CD4-positive, alpha-beta T cell treated with Interleukin-4 for 4 hours (primary cell): ENCODE results near the gene PKLR.
"Not testable (repeated sequence)": the region's sequence is repeated elsewhere in the genome, so short reads cannot be mapped to it uniquely, and the experiment has no call there.

Experiments used
- DNase-seq: peaks from one replicate; pipeline ENCODE4 v3.0.0-alpha.2; 2020

Gene PKLR

DNA sequence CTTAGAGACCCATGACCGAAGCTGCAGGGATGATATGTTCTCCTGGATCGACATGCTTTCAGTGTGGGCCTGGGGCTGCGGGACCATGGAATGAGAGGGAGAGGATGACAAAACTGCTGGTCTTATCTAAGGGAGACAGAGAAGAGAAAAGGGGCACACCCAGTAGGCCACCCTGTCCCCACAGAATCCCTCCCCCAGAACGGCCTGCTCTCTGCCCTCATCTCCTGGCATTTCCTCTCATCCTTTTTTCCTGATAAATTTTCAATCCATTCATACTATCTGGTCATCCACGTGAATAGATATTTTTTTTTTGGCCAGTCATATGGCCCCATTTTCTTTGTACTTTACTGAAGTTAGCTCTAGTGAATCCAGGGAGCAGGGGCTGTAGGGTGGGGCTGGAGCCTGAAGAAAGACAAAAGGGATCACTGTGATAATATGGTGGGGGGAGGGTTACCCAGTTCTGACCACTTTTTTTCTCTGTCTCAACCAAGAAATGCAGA lies at the start of gene PKLR:
Gene PKLR (minus strand): TSS at position 97 of the 500 bp plus-strand sequence. CDS start 43 bp downstream, at position 54.
- no peak for DNase-seq

DNA sequence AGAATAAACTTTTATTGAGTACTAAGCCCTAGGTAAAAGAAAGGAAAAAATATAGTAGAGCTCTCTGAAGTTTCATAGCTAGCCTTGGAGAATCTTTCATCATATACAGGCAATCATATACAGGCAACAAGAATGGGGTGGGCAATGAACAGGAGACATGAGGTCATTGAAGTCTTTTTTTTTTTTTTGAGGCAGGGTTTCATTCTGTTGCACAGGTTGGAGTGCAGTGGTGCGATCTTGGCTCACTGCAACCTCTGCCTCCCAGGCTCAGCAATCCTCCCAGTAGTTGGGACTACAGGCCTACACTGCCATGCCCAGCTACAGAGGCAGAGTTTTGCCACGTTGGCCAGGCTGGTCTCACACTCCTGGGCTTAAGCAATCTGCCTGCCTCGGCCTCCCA lies 41.6 kb upstream of the PKLR start:
- DNase-seq, result no peak

- DNase-seq, result no peak
Measured at GRCh38 chr1:155339515-155340097, 38.4 kb upstream of the PKLR start.

- DNase-seq, result no peak
Measured at GRCh38 chr1:155334962-155335361, 33.7 kb upstream of the PKLR start.

GRCh38 chr1:155329980-155330598 lies 28.9 kb upstream of the PKLR start:
- no peak for DNase-seq

- DNase-seq, result not testable (repeated sequence)
Measured at GRCh38 chr1:155328856-155329255, 27.6 kb upstream of the PKLR start.

GRCh38 chr1:155327981-155328380 lies 26.7 kb upstream of the PKLR start:
- DNase-seq, result no peak

DNA sequence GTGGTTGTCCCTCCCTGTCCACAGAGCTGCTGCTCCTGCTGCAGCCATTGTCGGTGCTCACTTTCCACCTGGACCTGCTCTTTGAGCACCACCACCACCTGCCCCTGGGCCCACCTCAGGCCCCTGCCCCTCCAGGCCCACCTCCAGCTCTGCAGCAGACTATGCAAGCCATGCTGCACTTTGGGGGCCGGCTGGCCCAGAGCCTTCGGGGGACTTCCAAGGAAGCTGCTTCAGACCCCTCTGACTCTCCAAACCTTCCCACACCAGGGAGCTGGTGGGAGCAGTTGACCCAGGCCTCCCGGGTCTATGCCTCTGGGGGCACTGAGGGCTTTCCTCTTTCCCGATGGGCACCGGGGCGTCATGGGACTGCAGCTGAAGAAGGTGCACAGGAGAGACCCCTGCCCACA lies 25.4 kb upstream of the PKLR start:
- no peak for DNase-seq

- no peak for DNase-seq
Measured at GRCh38 chr1:155326020-155326526, 24.8 kb upstream of the PKLR start.

DNA sequence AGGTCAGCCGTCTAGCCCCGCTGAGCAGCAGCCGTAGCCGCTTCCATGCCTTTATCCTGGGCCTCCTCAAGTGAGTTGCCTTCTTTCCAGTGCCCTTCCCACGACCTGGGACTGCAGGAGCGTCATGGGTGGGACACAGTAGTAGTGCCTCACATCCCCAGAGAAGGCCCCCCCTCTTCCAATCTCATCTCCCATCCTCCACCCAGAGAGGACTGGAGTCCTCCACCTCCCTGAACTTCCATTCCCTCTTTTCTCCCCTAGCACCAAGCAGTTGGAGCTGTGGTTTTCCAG lies 24.3 kb upstream of the PKLR start:
- no peak for DNase-seq

DNA sequence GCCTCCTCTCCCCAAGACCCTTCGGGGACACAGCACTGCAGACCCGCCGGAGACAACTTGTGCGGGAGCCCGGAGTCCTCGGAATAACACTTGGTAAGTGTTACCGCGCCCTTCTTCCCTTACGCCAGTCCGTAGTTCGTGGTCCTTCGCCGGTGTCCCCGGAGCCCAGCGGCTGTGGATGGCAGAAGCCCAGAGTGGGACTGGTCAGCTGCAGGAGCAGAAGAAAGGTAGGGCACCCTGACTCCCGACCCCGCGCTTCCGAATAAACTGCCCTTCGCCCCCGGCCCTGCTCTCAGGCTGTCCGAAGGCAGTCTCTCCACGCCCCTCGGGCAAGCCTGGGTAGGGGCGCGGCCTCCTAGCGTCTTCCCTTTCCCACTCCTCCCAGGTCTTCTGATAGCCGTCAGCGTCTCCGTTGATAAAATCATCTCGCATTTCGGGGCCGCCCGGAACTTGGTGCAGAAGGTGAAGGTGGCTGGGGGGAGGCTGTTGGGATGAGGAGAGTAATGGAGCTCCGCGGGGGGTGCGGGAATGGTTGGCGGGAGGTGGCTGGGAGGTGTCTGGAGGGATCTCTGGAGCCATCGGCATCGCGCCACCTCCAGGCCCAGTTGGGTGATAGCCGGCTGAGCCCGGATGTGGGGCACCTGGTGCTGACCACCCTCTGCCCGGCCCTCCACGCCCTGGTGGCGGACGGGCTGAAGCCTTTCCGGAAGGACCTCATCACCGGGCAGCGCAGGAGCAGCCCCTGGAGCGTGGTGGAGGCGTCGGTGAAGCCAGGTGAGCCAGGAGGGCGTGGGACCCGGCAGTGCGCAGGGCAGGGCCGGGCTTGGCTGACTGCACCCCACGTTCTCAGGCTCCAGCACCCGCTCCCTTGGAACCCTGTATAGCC lies 23.7 kb upstream of the PKLR start:
- no peak for DNase-seq

DNA sequence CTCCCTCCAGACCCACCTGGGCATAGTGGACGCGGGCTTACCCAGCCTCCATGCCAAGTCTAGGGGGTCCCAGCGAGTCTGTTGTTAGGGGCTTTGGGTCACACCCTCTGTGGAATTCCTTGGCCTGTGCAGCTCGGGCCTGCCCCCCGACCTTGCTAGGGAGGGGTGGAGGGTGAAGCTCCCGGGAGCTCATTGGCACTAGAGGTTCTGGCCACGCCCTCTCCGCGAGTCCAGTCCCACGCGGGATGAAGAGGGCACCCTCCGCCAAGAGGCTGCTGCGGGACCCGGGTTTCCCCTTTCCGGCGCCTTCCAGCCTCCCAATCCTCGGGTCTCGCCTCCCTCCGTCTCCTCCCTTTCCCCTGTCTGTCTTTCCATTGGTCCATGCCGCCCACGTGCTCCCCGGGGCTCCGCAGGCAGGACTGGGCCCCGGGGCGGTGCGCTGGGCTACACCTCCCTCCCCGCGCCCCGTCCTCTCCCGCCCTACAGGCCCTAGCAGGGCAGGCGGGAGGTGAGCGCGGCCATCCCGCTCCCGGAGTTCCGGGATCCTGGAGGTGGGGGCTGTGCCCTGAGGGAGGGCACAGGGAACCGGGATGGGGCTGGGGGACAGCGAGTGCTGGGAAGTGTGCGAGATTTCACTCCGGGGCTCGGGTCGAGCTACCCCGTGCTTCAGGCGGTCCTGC lies 22.9 kb upstream of the PKLR start:
- DNase-seq, result peak; percentile 88

GRCh38 chr1:155323729-155324036 lies 22.4 kb upstream of the PKLR start:
- peak; percentile 82 for DNase-seq

DNA sequence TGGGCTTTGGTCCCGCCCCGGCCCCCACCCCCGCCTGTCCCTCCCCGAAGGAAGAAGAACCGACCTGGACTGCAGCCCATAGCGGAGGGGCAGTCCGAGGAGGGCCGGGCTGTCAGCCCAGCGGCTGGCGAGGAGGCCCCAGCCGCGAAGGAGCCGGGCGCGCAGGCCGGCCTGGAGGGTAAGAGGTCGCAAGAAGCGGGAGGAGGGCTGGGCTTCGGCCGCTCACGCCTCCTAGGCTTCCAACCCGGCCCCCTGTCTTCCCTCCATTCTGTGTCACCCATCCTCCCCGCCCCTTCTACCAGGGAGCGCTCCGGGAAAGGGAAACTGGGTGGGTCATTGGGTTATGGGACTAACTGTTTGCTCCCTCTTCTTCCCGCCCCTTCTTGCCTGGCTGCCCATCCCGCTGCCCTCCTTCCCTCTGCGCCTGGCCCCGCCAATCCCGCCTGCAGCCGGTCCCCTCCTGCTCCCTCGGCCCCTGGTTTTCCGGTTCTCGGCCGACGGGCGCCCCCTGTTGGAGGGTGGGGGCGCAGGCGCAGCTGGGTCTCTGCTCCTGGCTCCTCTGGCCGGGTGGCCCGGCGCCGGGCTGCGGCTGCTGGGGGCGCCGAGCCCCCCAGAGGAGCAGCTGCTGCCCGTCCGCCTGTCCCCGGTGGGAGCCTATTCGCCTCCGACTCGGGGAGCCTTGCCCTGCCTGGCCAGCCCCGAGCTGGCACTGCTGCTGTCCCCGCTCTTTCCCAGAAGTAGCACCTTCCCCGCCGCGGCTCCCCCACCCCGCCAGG lies 21.9 kb upstream of the PKLR start:
- peak; percentile 63 for DNase-seq

GRCh38 chr1:155322571-155322952 lies 21.3 kb upstream of the PKLR start:
- DNase-seq, result no peak

GRCh38 chr1:155321639-155322503 lies 20.6 kb upstream of the PKLR start:
- no peak for DNase-seq

- DNase-seq, result peak; percentile 57
Measured at GRCh38 chr1:155320661-155321617, 19.7 kb upstream of the PKLR start, which contains the start of gene RUSC1. Gene RUSC1 (plus strand): TSS chr1:155320894. CDS start chr1:155321774, 880 bp downstream.

- no peak for DNase-seq
Measured at GRCh38 chr1:155320252-155320651, 19.0 kb upstream of the PKLR start.

- DNase-seq, result no peak
Measured at GRCh38 chr1:155319536-155319935, 18.3 kb upstream of the PKLR start.

- no peak for DNase-seq
Measured at GRCh38 chr1:155318082-155318481, 16.8 kb upstream of the PKLR start.
